Measurements from ENCODE around the gene RGL2.
"Not testable (repeated sequence)": the region's sequence is repeated elsewhere in the genome, so short reads cannot be mapped to it uniquely, and the experiment has no call there.

RGL2 gene

GRCh38 chr6:33273129-33273923, 25.4 kb downstream of the RGL2 start:
- no peak for DNase-seq

GRCh38 chr6:33272275-33273128, 26.2 kb downstream of the RGL2 start:
- DNase-seq = no peak

GRCh38 chr6:33271468-33272274, 27.1 kb downstream of the RGL2 start, which contains the start of the genes RPS18 and VPS52:
Gene RPS18 (plus strand): TSS chr6:33272075. CDS start chr6:33272120, 45 bp downstream.
Gene VPS52 (minus strand): TSS chr6:33271876. CDS start chr6:33271675, 201 bp downstream.
- peak; percentile 99 for DNase-seq

- no peak for DNase-seq
Measured at GRCh38 chr6:33271117-33271467, 27.6 kb downstream of the RGL2 start.

GRCh38 chr6:33264015-33264414, 34.7 kb downstream of the RGL2 start:
- no peak for DNase-seq

GRCh38 chr6:33262490-33262889, 36.3 kb downstream of the RGL2 start:
- not testable (repeated sequence) for DNase-seq

GRCh38 chr6:33259032-33259431, 39.7 kb downstream of the RGL2 start:
- no peak for DNase-seq

GRCh38 chr6:33254591-33254990, 44.2 kb downstream of the RGL2 start:
- no peak for DNase-seq

GRCh38 chr6:33252759-33253158, 46.0 kb downstream of the RGL2 start:
- peak; percentile 66 for DNase-seq

GRCh38 chr6:33251395-33252012, 47.2 kb downstream of the RGL2 start:
- peak; percentile 21 for DNase-seq

- no peak for DNase-seq
Measured at GRCh38 chr6:33250731-33251130, 48.0 kb downstream of the RGL2 start.

- peak; percentile 81 for DNase-seq
Measured at GRCh38 chr6:33249732-33250630, 48.8 kb downstream of the RGL2 start.

- peak; percentile 99 for DNase-seq
Measured at GRCh38 chr6:33248932-33249731, 49.6 kb downstream of the RGL2 start.

GRCh38 chr6:33248643-33248931, 50.2 kb downstream of the RGL2 start:
- DNase-seq = peak; percentile 53

- peak; percentile 84 for DNase-seq
Measured at GRCh38 chr6:33247977-33248642, 50.6 kb downstream of the RGL2 start.

- no peak for DNase-seq
Measured at GRCh38 chr6:33243476-33243875, 55.3 kb downstream of the RGL2 start.

GRCh38 chr6:33241968-33242367, 56.8 kb downstream of the RGL2 start:
- no peak for DNase-seq
